NCI-H82 (cell line): ENCODE measurements around the gene SLC9A8.
A peak's percentile ranks its signal among the peaks of the same experiment; 100 is the strongest.

Source experiments
- DNase-seq: peaks from one replicate; lab custom pipeline; 2025; lab: John Stamatoyannopoulos, UW

The SLC9A8 gene

GRCh38 chr20:49877386-49877921 lies 64.8 kb downstream of the SLC9A8 start:
- DNase-seq: no peak

DNA sequence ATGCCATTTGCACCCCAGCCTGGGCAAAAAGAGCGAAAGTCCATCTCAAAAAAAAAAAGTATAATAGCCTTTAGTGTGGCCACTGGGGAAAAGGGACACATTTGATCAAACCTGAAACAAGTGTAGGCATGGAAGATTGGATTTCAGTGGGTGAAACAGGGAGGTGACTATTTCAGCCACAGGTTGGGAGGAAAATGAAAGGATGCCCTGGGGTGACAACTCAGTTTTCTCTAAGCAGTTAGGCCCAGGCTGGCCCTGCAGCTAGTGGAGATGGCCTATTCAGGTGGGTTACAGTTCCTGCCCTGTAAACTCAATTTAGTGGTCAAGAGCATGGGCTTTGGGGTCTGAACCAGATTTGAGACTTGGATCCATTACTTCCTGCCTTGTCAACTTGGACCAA lies 66.3 kb downstream of the SLC9A8 start:
- no peak for DNase-seq

DNA sequence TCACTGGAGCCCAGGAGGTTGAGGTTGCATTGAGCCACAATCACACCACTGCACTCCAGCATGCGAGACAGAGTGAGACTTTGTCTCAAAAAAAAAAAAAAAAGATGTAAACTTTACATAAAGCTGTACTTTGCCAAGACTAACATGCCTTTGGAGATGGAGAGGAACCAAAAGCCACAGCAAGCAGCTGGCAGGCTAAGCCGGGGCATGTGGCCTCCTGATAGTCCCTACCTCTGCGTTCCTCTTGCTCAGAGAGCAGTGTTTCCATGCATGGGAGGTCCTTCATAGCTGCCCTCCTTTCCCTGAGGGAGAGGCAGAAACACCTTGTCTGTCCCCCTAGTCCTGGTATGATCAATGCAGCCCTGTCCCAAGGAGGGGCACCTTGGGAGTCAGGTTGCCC lies 67.5 kb downstream of the SLC9A8 start:
- no peak for DNase-seq

GRCh38 chr20:49880724-49881445 lies 68.3 kb downstream of the SLC9A8 start:
- no peak for DNase-seq

GRCh38 chr20:49882171-49882970 lies 69.7 kb downstream of the SLC9A8 start:
- DNase-seq: no peak

- no peak for DNase-seq
Measured at GRCh38 chr20:49883246-49883802, 70.7 kb downstream of the SLC9A8 start.

GRCh38 chr20:49885558-49886332 lies 73.1 kb downstream of the SLC9A8 start:
- no peak for DNase-seq

DNA sequence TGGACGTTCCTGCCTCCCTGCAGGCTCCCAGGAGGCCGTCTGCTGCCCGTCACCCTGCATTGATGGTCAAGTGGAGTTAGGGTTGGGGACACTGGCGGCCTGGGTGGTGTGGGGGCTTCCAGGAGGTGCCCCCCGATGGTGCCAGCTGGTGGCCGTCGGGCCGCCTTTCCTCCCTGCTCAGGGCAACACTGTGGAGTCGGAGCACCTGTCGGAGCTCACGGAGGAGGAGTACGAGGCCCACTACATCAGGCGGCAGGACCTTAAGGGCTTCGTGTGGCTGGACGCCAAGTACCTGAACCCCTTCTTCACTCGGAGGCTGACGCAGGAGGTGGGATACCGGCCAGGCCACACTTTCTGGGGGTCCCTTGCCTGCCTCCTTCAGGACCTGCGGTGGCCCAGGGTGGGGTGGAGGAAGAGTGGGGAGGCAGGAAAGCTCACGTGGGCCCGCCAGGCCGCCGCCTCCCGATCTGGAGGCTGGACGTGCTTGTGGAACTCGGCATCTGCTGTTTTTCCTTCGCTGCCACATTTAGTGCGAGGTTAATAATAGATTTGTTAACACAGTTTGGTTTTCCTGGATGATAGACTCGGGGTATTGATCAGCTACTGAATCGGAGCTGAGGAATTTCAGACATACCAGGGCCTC lies 74.1 kb downstream of the SLC9A8 start:
- no peak for DNase-seq

DNA sequence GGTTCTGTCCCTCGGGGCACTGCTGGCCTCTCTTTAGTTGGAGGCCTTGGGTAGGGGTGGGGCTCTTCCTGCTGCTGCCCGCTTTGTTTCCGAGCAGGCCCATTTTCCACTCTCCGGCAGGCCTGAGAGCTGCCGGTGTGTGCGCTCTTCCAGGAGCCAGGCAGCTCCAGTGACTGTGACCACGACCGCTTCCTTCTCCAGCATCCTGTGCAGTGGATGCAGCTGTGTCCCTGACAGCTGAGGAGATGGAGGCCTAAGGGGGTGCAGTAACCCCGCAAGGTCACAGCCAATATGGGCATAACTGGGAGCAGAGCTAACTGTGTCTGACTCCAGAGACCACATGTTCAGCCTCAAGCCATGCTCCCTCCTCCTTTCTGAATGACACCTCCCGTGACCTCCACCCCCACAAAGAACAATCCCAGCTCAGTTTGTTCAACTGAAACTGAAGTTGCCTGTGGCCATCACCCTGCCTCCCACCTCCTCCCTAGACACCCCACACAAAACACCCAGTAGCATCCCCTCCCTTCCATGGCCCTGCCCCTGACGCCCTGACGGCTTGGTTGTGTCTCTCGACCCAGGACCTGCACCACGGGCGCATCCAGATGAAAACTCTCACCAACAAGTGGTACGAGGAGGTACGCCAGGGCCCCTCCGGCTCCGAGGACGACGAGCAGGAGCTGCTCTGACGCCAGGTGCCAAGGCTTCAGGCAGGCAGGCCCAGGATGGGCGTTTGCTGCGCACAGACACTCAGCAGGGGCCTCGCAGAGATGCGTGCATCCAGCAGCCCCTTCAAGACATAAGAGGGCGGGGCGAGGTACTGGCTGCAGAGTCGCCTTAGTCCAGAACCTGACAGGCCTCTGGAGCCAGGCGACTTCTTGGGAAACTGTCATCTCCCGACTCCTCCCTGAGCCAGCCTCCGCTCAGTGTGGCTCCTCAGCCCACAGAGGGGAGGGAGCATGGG lies 74.9 kb downstream of the SLC9A8 start:
- DNase-seq: no peak

DNA sequence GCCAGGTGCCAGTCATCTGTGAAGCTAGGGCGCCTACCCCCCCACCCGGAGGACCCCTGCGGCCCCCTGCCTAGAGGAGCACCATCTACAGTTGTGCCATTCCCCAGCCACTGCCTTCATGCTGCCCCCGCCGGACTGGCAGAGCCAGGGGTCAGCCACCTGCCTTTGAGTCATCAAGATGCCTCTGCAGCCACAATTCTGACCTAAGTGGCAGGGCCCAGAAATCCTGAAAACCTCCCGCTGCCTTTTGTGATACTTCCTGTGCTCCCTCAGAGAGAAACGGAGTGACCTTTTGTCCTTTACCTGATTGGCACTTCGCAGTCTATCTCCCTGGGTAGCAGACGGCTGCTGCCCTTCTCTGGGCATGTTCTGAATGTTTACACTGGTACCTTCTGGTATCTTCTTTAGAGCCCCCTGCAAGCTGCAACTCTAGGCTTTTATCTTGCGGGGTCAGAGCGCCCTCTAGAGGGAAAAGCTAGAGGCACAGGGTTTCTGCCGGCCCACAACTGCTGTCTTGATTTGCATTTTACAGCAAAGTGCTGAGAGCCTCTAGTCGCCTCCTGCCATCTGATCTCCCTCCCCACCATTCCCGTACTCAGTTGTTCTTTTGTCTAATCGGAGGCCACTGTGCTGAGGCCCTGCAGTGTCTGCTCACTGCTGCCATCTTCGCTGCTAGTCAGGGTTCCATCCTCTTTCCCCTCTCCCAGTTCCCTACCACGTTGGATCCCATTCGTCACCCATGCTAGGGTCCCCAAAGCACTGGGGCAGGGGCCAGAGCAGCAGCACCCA lies 75.8 kb downstream of the SLC9A8 start:
- DNase-seq: peak; percentile 78

GRCh38 chr20:49889001-49889934 lies 76.6 kb downstream of the SLC9A8 start:
- DNase-seq: no peak

DNA sequence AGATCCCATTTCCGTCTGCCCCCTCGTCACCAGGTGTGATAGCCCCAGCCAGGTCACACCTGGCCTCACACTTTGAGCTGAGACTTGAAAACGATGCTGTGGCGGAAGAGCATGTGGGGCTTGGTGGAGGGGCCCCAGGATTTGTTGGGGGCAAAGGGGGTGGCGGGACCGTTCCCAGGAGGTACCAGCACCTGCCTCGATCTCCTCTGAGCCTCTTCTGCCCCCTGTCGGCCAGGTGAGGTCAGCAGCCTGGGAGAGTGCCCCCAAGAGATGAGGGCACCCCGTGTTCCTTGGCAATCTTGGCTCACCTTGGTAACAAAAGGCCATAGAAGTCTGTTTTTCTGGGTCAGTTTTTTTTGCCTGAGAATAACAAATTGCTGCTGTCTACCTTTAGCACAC lies 77.3 kb downstream of the SLC9A8 start:
- DNase-seq: no peak

- no peak for DNase-seq
Measured at GRCh38 chr20:49890471-49891361, 78.1 kb downstream of the SLC9A8 start.

- no peak for DNase-seq
Measured at GRCh38 chr20:49891476-49892110, 79.0 kb downstream of the SLC9A8 start.

- no peak for DNase-seq
Measured at GRCh38 chr20:49892260-49892659, 79.6 kb downstream of the SLC9A8 start.

DNA sequence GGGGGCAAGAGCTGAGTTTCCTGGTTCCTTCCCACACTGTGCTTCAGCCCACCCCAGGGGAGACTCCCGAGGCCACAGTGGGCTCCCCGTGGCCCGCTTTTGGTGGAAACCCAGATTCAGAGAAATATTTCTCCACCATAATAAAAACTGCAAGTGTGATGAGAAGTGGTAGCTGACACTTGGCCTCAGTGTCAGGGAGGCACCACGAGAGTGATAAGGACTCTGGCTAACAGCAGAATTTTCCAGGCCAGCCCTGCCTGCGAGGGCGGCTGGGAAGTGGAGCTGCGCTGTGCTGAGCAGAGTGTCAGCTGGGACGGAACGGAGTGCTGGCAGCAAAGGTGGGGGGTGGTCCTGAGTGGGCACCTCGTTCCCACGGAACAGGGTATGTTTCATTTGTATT lies 80.2 kb downstream of the SLC9A8 start:
- DNase-seq: no peak
